Suppressor macrophage treated with lipopolysaccharide for 4 hours (primary cell): ENCODE data around the gene SIGLEC8.
"Not testable (repeated sequence)": the region's sequence is repeated elsewhere in the genome, so short reads cannot be mapped to it uniquely, and the experiment has no call there.

Experiments used
- DNase-seq: peaks from one replicate; pipeline ENCODE4 v3.0.0-alpha.2; 2020

SIGLEC8 gene

DNA sequence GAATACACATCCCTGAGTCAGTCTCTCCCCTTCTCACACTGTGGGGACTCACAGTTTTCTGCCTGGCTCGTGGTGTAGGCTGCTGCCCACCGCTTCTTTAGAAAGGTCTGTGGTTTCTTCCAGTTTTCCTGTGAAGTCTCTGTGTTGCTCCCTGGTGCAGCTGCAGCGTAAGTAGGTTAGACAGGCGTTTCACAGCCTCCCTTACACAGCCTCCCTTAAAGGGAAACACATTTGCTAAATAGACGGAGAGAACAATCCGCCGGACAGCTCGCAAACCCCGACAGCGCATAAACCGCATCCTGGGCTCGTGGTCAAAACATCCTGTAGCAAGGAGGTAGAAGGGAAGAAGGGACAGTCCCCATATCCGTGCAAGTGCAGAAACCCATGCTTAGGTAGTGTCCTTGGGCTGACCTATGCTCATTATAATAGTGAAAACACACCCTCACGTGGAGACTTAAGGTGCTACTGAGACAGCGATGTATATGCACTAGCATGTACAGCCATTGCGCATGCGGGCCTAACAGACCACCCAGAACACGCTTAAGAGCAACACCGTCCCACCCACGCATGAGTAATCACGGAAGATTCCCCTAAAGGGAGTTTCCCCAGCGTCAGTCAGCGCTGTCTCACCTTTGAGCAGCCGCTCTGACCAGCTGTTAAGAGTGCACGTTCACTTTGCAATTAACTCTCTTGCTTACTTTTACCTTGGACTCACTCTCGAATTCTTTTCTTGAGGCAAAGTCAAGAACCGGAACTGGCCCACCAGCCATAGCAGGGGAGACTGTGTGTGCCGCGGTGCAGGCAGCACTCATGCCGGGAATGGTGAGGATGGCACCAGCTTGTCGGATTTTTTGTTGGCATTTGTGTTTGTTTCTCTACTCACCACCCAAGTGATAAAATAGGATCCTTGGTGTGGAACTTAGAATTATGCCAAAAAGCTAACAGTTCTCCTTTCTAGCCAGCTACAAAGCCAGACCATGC, 16.6 kb downstream of the SIGLEC8 start:
- DNase-seq: peak; percentile 60

- peak; percentile 61 for DNase-seq
Observed at GRCh38 chr19:51440846-51441409, 17.3 kb downstream of the SIGLEC8 start.

- DNase-seq: no peak
Observed at GRCh38 chr19:51440052-51440451, 18.2 kb downstream of the SIGLEC8 start.

DNA sequence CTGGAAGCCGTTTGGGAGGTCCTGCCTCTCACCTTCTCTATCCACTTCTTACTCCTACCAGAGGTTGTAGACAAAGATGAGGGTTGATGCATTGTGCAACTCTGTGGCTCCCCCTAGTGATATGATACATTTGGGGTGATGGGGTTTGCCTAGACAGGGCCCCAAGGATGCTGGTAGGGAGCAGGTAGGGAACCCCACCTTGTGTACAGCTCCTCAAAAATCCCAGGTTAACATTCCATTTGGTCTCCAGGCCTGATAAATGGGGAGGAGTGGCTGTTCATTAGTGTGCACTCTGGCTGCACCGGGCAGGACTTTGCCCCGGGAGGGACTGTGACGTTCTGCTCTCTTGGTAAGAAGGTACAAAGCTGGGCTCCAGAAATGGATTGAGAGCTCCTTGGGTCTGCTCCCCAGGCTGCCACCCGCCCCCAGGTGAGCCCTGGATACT, 19.2 kb downstream of the SIGLEC8 start:
- peak; percentile 51 for DNase-seq

DNA sequence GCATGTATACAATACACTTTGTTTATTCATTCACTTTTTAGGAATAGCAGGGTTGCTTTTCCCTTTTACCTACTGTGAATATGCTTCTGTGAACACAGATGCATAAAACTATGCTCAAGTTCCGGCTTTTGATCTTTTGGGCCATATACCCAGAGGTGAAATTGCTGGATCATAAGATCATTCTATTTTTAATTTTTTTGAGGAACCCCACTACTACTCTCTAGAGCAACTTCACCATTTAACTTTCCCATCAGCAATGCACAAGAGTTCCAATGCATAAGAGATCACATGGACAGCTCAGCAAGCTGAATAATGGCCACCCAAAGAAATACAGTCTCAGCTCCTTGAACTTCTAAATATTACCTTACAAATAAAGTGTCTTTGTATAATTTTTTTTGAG, 23.8 kb downstream of the SIGLEC8 start:
- peak; percentile 19 for DNase-seq

- peak; percentile 83 for DNase-seq
Observed at GRCh38 chr19:51433043-51433442, 25.2 kb downstream of the SIGLEC8 start.

- peak; percentile 92 for DNase-seq
Observed at GRCh38 chr19:51431124-51431523, 27.1 kb downstream of the SIGLEC8 start.

DNA sequence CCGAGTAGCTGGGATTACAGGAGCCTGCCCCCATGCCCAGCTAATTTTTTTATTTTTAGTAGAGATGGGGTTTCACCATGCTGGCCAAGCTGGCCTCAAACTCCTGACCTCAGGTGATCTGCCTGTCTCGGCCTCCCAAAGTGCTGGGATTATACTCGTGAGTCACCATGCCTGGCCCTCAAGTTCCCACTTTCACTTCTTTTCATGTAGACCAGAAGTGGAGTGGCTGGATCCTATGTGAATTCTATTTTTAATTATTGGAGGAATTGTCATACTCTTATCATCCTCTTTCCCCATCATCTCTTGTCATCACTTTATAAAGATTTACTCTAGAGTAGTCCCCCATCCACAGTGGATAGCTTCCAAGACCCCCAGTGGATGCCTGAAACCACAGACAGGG, 28.0 kb downstream of the SIGLEC8 start:
- DNase-seq: peak; percentile 77

DNA sequence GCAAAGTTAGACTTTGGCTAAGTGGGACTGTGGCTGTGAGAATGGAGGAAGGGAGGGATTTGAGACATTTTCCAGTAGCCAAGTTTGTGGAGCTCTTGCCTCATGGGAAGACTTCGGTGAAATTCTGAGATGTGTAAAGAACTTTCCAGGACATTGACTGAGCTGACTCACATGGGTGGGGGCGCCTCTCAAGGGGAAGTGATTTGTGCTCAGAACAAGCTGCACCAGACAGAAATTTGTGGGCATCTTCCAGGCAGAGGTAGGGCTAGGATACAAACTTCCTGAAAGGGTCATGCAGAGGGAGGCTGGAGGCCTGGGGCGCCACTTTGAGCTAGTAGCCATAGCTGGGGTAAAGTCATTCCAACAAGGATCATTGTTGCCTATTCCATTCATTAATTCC, 31.1 kb downstream of the SIGLEC8 start:
- peak; percentile 93 for DNase-seq

DNA sequence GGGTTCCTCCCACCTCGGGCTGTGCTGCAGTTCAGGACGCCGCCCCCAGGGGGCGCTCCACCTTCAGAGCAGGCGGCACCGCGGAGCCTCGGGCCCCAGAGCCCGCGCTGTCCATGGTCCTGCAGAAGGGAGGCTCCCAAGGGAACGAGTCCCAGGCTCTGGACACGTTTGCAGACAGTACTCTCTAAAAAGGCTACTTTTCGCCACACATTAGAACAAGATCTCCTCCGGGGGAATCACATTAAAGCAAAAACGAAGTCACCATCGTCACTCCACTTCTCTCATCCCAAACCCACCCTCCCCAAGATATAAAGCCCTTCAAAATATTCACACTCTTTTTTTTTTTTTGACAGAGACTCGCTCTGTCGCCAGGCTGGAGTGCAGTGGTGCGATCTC, 36.2 kb downstream of the SIGLEC8 start:
- peak; percentile 96 for DNase-seq

DNA sequence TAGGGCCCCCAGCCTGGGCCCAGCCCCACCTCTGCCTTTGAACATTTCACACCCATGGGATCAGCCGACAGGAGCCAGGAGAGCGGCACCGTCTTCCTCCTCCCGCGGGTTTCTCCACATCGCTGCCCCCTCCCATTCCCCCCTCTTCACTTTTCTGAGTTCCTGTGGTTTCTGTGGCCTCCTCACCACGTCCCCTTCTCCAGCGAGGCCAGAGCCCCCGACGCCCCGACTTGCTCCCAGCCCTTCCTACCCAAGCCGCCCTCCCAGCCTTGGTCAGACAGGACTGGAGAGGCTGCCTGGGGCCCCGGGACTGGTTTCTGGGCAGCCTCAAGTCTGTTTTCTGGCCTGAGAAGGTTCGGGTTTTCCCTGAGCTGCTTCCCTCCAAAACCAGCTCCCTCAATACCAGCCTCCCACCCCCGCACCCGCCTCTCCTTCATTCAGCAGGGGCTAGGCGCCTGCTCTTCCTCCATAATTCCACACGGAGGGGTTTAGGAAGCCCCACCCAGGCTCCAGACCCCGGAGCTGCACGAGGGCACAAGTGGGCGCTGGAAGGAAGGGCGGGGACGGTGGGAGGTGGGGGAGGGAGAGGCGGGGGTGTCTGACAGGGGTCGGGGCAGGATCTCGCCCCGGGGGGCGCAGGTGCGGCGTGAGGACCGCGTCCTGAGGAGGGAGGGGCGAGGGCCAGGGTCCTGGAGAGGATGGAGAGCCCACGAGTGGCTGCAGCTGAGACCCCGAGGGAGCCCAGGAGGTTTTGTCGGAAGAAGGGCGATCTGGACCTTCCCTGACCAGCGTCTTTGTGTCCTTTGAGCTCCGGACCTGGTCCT, 36.8 kb downstream of the SIGLEC8 start:
- DNase-seq: no peak

DNA sequence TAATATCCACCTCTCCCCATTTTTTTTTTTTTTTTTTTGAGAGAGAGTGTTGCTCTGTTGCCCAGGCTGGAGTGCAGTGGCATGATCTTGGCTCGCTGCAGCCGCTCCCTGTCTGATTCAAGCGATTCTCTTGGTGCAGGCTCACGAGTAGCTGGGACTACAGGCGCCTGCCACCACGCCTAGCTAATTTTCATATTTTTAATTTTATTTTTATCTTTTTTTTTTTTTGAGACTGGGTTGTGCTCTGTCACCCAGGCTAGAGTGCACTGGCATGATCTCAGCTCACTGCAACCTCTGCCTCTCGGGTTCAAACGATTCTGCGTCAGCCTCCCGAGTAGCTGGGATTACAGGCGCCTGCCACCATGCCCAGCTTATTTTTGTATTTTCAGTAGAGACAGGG, 37.7 kb downstream of the SIGLEC8 start:
- not testable (repeated sequence) for DNase-seq

- DNase-seq: no peak
Observed at GRCh38 chr19:51418707-51419106, 39.5 kb downstream of the SIGLEC8 start.

GRCh38 chr19:51417810-51418157, 40.5 kb downstream of the SIGLEC8 start:
- DNase-seq: no peak

DNA sequence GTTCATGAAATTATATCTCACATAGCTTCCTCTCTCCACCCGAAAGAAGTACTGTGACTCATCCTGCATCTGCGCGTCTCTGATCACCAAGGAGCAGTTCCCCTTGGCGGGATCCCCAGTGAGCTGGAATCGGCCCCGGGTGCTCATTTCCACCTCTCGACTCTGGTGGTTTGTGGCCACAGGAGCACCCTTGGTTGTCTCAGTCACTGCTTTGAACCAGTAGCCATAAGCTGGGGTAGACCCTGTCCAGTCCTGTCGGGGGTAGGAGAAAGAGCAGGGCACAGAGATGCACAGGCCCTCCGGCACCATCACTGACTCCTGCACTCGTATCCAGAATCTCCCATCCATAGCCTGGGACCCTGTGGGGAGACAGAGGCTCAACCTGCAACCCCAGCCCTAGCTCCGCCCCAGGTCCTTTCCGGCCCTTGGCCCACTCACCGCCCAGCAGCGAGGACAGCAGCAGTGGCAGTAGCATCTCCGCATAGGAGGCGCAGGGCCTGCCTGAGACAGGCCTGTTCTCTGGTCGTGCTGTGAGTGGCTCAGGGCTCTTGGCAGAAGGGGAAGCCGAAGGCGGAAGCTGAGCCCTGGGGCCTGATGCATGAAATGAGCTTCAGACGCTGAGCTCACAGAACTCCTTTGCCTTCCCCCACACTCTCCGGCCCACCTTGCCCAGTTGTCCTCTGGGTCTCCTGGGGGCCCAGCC, 41.0 kb downstream of the SIGLEC8 start, which contains the start of gene SIGLEC10:
SIGLEC10 (minus strand) TSS at position 536 of the 703 bp plus-strand sequence; CDS start at position 475, 61 bp downstream.
- peak; percentile 85 for DNase-seq

DNA sequence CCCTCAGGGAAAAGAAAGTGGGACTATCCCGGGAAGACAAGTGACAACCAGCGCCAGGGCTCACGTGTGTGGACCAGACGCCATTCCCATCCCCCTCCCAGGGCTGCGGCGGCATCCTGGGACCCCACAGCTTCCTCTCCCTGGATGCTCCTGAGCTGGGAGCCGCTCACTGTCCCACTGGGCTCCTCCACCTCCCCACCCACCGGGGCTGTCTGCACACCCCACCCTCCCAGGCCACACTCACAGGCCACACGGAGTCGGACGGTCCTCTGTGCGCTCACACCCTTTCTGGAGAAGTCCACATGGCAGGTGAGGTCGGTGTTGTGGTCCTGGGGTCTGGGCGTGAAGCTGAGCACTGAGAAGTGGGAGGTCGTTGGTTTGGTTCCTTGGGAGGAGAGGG, 41.8 kb downstream of the SIGLEC8 start:
- not testable (repeated sequence) for DNase-seq

- DNase-seq: no peak
Observed at GRCh38 chr19:51415187-51415586, 43.1 kb downstream of the SIGLEC8 start.

- no peak for DNase-seq
Observed at GRCh38 chr19:51410950-51411748, 47.1 kb downstream of the SIGLEC8 start.

DNA sequence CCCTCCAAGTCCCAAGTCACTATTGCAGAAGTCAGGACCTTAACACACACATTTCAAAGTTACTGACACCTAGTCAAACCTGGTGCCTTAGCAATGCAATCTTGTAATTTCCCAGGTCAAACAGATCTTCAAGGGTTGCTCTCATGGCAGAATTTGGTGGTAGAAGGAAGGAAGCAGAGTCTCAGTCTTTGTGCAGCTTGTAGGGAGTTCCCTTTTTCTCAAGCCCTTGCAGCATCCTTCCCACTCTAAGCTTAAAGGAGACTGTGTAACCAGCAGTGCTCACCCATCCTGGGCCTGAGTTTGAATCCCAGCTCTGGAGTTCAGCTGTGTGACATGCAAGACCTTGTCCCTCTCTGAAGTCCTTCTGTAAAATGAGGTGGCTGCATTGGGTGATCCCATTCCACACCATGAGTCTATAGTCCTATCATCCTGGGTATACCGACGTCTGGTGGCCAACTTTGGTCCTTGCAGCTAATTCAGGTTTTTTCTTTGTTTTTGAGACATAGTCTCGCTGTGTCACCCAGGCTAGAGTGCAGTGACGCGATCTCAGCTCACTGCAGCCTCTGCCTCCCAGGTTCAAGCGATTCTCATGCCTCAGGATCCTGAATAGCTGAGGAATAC, 50.6 kb downstream of the SIGLEC8 start:
- peak; percentile 90 for DNase-seq

DNA sequence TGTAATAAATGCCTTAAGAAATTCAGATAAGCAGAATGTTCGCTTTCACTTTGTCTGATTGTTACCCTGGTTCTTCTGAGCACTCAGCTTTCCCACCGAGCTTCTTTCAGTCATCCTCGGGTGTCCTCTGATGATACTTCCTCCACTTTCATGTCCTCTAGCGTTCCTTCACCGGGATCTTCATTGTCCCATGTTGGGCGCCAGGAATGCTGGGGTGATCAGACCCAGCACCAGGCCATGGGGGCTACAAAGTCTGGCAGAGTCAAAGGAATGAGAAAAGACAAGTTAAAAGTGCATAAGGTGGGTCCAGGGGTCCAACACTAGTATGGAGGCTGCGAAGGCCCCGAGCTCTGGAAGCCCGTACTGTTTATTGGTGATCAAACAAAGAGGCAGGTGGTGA, 56.1 kb downstream of the SIGLEC8 start:
- DNase-seq: no peak
